DOHH2 (cell line): ENCODE measurements around the gene SNRPB2.

Experiments
- H3F3A ChIP-seq: fragments of 200-600 bp; sonication (generic), shearing (Covaris generic); 2 replicates; pipeline ENCODE4 v1.6.0; 2016; ENCODE audit warnings: antibody characterized with exemption, mild to moderate bottlenecking; ENCODE audit not compliant: control insufficient read depth, insufficient read depth
- H3K27ac ChIP-seq: fragments of 200-600 bp; sonication (generic); 2 replicates; pipeline ENCODE4 v1.5.1; 2014; ENCODE audit warnings: low read depth, mild to moderate bottlenecking, low read length, moderate library complexity
- H3K27me3 ChIP-seq: fragments of 200-600 bp; sonication (generic); 2 replicates; pipeline ENCODE4 v1.6.1; 2014; ENCODE audit warnings: mild to moderate bottlenecking, low read length, mixed read lengths; ENCODE audit not compliant: control insufficient read depth
- H3K36me3 ChIP-seq: fragments of 200-600 bp; sonication (generic); 2 replicates; pipeline ENCODE4 v1.6.1; 2014; ENCODE audit warnings: mild to moderate bottlenecking, low read length, moderate library complexity, mixed read lengths; ENCODE audit not compliant: control insufficient read depth
- H3K4me1 ChIP-seq: fragments of 200-600 bp; sonication (generic); 2 replicates; pipeline ENCODE4 v1.6.1; 2014; ENCODE audit warnings: mild to moderate bottlenecking, low read length, mixed read lengths; ENCODE audit not compliant: control insufficient read depth
- H3K4me2 ChIP-seq: fragments of 200-600 bp; sonication (generic); 2 replicates; pipeline ENCODE4 v1.6.0; 2014; ENCODE audit warnings: mild to moderate bottlenecking, low read length, moderate library complexity
- H3K4me3 ChIP-seq: fragments of 200-600 bp; sonication (generic); 2 replicates; pipeline ENCODE4 v1.5.1; 2014; ENCODE audit warnings: mild to moderate bottlenecking, low read length, mixed read lengths
- H3K79me2 ChIP-seq: fragments of 200-600 bp; sonication (generic); 2 replicates; pipeline ENCODE4 v1.6.1; 2014; ENCODE audit warnings: mild to moderate bottlenecking, low read length, mixed read lengths; ENCODE audit not compliant: control insufficient read depth
- H3K9me2 ChIP-seq: fragments of 200-600 bp; sonication (generic); replicated peaks from 2 replicates; pipeline ENCODE4 v1.6.1; 2014; ENCODE audit warnings: mild to moderate bottlenecking, low read length, mixed read lengths; ENCODE audit not compliant: control insufficient read depth
- H3K9me3 ChIP-seq: fragments of 200-600 bp; sonication (generic); 2 replicates; pipeline ENCODE4 v1.6.1; 2014; ENCODE audit warnings: antibody characterized with exemption, low read length, mixed read lengths; ENCODE audit not compliant: control insufficient read depth, insufficient read depth
- H4K20me1 ChIP-seq: fragments of 200-600 bp; sonication (generic); 2 replicates; pipeline ENCODE4 v1.6.0; 2014; ENCODE audit warnings: low read depth, mild to moderate bottlenecking, antibody characterized with exemption, low read length, moderate library complexity; ENCODE audit not compliant: control insufficient read depth, insufficient read depth
- CTCF ChIP-seq: fragments of 200-600 bp; sonication (generic); IDR thresholded peaks from one replicate; pipeline ENCODE4 v1.5.1; 2014; ENCODE audit warnings: antibody characterized with exemption, mild to moderate bottlenecking, low read depth, low read length; ENCODE audit not compliant: poor library complexity, severe bottlenecking
- EZH2phosphoT487 ChIP-seq: fragments of 200-600 bp; sonication (generic); IDR thresholded peaks from 2 replicates; pipeline ENCODE4 v1.6.1; 2017; ENCODE audit warnings: borderline replicate concordance, mild to moderate bottlenecking, antibody characterized with exemption, low read length, moderate library complexity, mixed read lengths

Gene SNRPB2

GRCh38 chr20:16693278-16693677, 36.5 kb upstream of the SNRPB2 start:
- Histone ChIP-seq H3K4me3 (no peak overlapping the region), H3K9me2 (no peaks in the 10 kb centered on the region), H3F3A (no peaks in the 10 kb centered on the region), H3K4me1 (no peaks in the 10 kb centered on the region), H3K27ac (no peak overlapping the region), H3K27me3 (peaks cover 3% of the 10 kb centered on the region; the same call in 1 of the 2 replicates), H3K9me3 (no peaks in the 10 kb centered on the region), H4K20me1 (no peaks in the 10 kb centered on the region), H3K4me2 (no peak overlapping the region), H3K36me3 (no peaks in the 10 kb centered on the region), H3K79me2 (no peaks in the 10 kb centered on the region)
- TF ChIP-seq EZH2phosphoT487: no peak
- no peak for TF ChIP-seq CTCF

- Histone ChIP-seq H3K9me2 (no peaks in the 10 kb centered on the region), H3K4me3 (no peak overlapping the region), H4K20me1 (no peaks in the 10 kb centered on the region), H3F3A (no peaks in the 10 kb centered on the region), H3K27ac (no peak overlapping the region), H3K4me2 (no peak overlapping the region), H3K79me2 (no peaks in the 10 kb centered on the region), H3K9me3 (no peaks in the 10 kb centered on the region), H3K27me3 (peaks cover 3% of the 10 kb centered on the region; the same call in 1 of the 2 replicates), H3K4me1 (no peaks in the 10 kb centered on the region), H3K36me3 (no peaks in the 10 kb centered on the region)
- TF ChIP-seq EZH2phosphoT487 (no peak), CTCF (no peak)
These were observed 35.7 kb upstream of the SNRPB2 start for GRCh38 chr20:16694161-16694560.

- Histone ChIP-seq H3K9me2 (no peaks in the 10 kb centered on the region), H3F3A (no peaks in the 10 kb centered on the region), H3K36me3 (no peaks in the 10 kb centered on the region), H3K27ac (no peak overlapping the region), H3K79me2 (no peaks in the 10 kb centered on the region), H3K4me2 (no peak overlapping the region), H3K4me3 (no peak overlapping the region), H3K4me1 (no peaks in the 10 kb centered on the region), H4K20me1 (no peaks in the 10 kb centered on the region), H3K9me3 (no peaks in the 10 kb centered on the region), H3K27me3 (peaks cover 3% of the 10 kb centered on the region; the same call in 1 of the 2 replicates)
- no peak for TF ChIP-seq CTCF
- TF ChIP-seq EZH2phosphoT487: no peak
These were observed 34.2 kb upstream of the SNRPB2 start for GRCh38 chr20:16695628-16696027.
